HepG2 (cell line): ENCODE results near the gene VAC14. TPM values are rescaled to one million over a fixed set of nuclear protein-coding genes. Genes with fewer than 3 reads are reported as not detected.

Experiments
- ATAC-seq: fragments of 200-7000 bp; cut with Tn5 transposase; 3 replicates; pipeline ENCODE4 v1.9.1; 2020; ENCODE audit warnings: mild to moderate bottlenecking, moderate library complexity
- BruUV-seq: library from RNA; stranded (reverse); fragments of 400-500 nt; replicated peaks from 2 replicates; lab custom pipeline; 2021; lab: Mats Ljungman, UMichigan
- CTCF ChIA-PET: fragments of 300-600 bp; formaldehyde crosslinking; extraction: SDS; loops from one replicate; lab custom pipeline; 2021; ENCODE audit warnings: low total read pairs, inconsistent platforms, low intra/inter-chr PET ratio; lab: Yijun Ruan, JAX
- POLR2A ChIA-PET: fragments of 350-600 bp; sonication (Branson Sonifier 250); formaldehyde crosslinking; loops from one replicate; lab custom pipeline; 2020; ENCODE audit warnings: antibody characterized with exemption, inconsistent platforms; lab: Yijun Ruan, JAX
- DNase-seq: peaks from one replicate; pipeline ENCODE4 v3.0.0-alpha.2; 2015; ENCODE audit warnings: low spot score
- FAIRE-seq: peaks from 3 replicates; lab custom pipeline; 2011; peaks lifted over from hg19 to GRCh38; lab: Jason Lieb, UNC
- H2AFZ ChIP-seq: one replicate; pipeline ENCODE4 v1.6.1; 2011; ENCODE audit warnings: low read length, inconsistent platforms
- H3K27ac ChIP-seq: fragments of 300-600 bp; 3 replicates; pipeline ENCODE4 v1.8.0; 2011; ENCODE audit warnings: mixed run types, mild to moderate bottlenecking, mixed read lengths, low read length, inconsistent platforms; ENCODE audit not compliant: insufficient read depth; ENCODE audit errors: extremely low read length
- H3K27me3 ChIP-seq, 2 experiments: fragments of 200-600 bp in 1 of 2; 2 replicates in 1 of 2; 3 replicates in 1 of 2; pipeline versions ENCODE4 v1.6.0 to v1.8.0; 2011; ENCODE audit warnings: low read length in 2 of 2, mild to moderate bottlenecking in 2 of 2, moderate library complexity in 2 of 2, inconsistent platforms in 1 of 2; ENCODE audit not compliant: insufficient read depth in 2 of 2, control insufficient read depth in 1 of 2
- H3K36me3 ChIP-seq, 2 experiments: fragments of 200-600 bp in 1 of 2; replicated peaks in 1 of 2; 2 replicates in 1 of 2; 3 replicates in 1 of 2; pipeline versions ENCODE4 v1.5.1 to v1.8.0; 2011; ENCODE audit warnings: low read length in 2 of 2, inconsistent platforms in 1 of 2; ENCODE audit not compliant: insufficient read depth in 2 of 2, control insufficient read depth in 1 of 2
- H3K4me1 ChIP-seq: 2 replicates; pipeline ENCODE4 v1.5.1; 2012; ENCODE audit warnings: low read length, inconsistent platforms; ENCODE audit not compliant: insufficient read depth
- H3K4me2 ChIP-seq: 2 replicates; pipeline ENCODE4 v1.6.0; 2011; ENCODE audit warnings: low read depth, low read length, inconsistent platforms
- H3K4me3 ChIP-seq, 3 experiments: fragments of 200-600 bp in 1 of 3; sonication (generic), shearing (Covaris generic) in 1 of 3; replicated peaks in 1 of 3; 2 replicates each; pipeline ENCODE4 v1.5.1; 2011 to 2016; ENCODE audit warnings: low read length in 3 of 3, inconsistent platforms in 2 of 3, low read depth in 2 of 3, mild to moderate bottlenecking in 2 of 3, control low read depth in 1 of 3, mixed read lengths in 1 of 3; ENCODE audit not compliant: insufficient read depth in 1 of 3
- H3K79me2 ChIP-seq: one replicate; pipeline ENCODE4 v1.6.1; 2011; ENCODE audit warnings: low read length, inconsistent platforms; ENCODE audit not compliant: insufficient read depth
- H3K9ac ChIP-seq: 2 replicates; pipeline ENCODE4 v1.6.0; 2011; ENCODE audit warnings: mild to moderate bottlenecking, low read depth, low read length, inconsistent platforms; ENCODE audit not compliant: insufficient read depth
- H3K9me3 ChIP-seq: 2 replicates; pipeline ENCODE4 v1.5.1; 2012; ENCODE audit warnings: mild to moderate bottlenecking, low read length
- H4K20me1 ChIP-seq: 2 replicates; pipeline ENCODE4 v1.6.0; 2011; ENCODE audit warnings: inconsistent platforms, mild to moderate bottlenecking, low read length, moderate library complexity; ENCODE audit not compliant: insufficient read depth
- ATF1 ChIP-seq: IDR thresholded peaks from 2 replicates; pipeline ENCODE4 v1.6.1; 2016; ENCODE audit warnings: mild to moderate bottlenecking, control low read depth
- ELF1 ChIP-seq: sonication (generic); formaldehyde crosslinking; IDR thresholded peaks from 2 replicates; pipeline ENCODE4 v1.4.0; 2020; ENCODE audit warnings: missing genetic modification reagents
- HES4 ChIP-seq: sonication (generic); formaldehyde crosslinking; IDR thresholded peaks from 2 replicates; pipeline ENCODE4 v1.9.0; 2021; ENCODE audit warnings: mild to moderate bottlenecking, missing genetic modification reagents, borderline replicate concordance
- HMG20A ChIP-seq: IDR thresholded peaks from 2 replicates; pipeline ENCODE4 v1.6.1; 2016; ENCODE audit warnings: borderline replicate concordance
- MAZ ChIP-seq, 2 experiments: sonication (generic) in 1 of 2; formaldehyde crosslinking in 1 of 2; IDR thresholded peaks; 2 replicates each; pipeline versions ENCODE4 v1.5.0 to v1.6.1; 2012 to 2020; ENCODE audit warnings: low read depth in 2 of 2, mild to moderate bottlenecking in 2 of 2, borderline replicate concordance in 1 of 2, improper control_type of control experiment in 1 of 2, low read length in 1 of 2, missing genetic modification reagents in 1 of 2, moderate library complexity in 1 of 2
- PAF1 ChIP-seq: IDR thresholded peaks from 2 replicates; pipeline ENCODE4 v1.6.1; 2016; ENCODE audit warnings: missing genetic modification reagents, missing compliant biosample characterization
- RFX3 ChIP-seq: IDR thresholded peaks from 2 replicates; pipeline ENCODE4 v1.6.1; 2016; ENCODE audit warnings: missing biosample characterization, missing genetic modification reagents
- THAP9 ChIP-seq: sonication (generic); formaldehyde crosslinking; IDR thresholded peaks from 2 replicates; pipeline ENCODE4; 2020; ENCODE audit warnings: missing genetic modification reagents, mild to moderate bottlenecking, borderline replicate concordance
- ZC3H13 ChIP-seq: sonication (generic); formaldehyde crosslinking; IDR thresholded peaks from 2 replicates; pipeline ENCODE4 v1.8.1; 2023; ENCODE audit warnings: mild to moderate bottlenecking, missing genetic modification reagents, moderate library complexity
- ZKSCAN5 ChIP-seq: sonication (generic); formaldehyde crosslinking; IDR thresholded peaks from 2 replicates; pipeline ENCODE4 v1.5.1; 2020; ENCODE audit warnings: mild to moderate bottlenecking, missing genetic modification reagents
- ZNF20 ChIP-seq: sonication (generic); formaldehyde crosslinking; IDR thresholded peaks from 2 replicates; pipeline ENCODE4 v1.4.0; 2020; ENCODE audit warnings: mild to moderate bottlenecking, moderate library complexity, missing genetic modification reagents
- ZNF567 ChIP-seq: sonication (generic); formaldehyde crosslinking; IDR thresholded peaks from 2 replicates; pipeline ENCODE4 v1.8.1; 2023; ENCODE audit warnings: mild to moderate bottlenecking, missing genetic modification reagents, borderline replicate concordance
- ZNF816 ChIP-seq: sonication (generic); formaldehyde crosslinking; IDR thresholded peaks from 2 replicates; pipeline ENCODE4 v1.8.0; 2022; ENCODE audit warnings: missing genetic modification reagents, mild to moderate bottlenecking, borderline replicate concordance
- WGBS: methylation state at CpG from one replicate; pipeline ENCODE4 v1.1.6; 2017; ENCODE audit warnings: low lambda C conversion rate; 5-methylcytosine and 5-hydroxymethylcytosine counted together
- in situ Hi-C: cut with HindIII; loops from 2 replicates; pipeline ENCODE4 v1.10.0; 2017; ENCODE audit warnings: low pct_unique_long_range_greater_than_20kb; ENCODE audit not compliant: extremely low pct_ligation_motif_present
- intact Hi-C: fragments of 100-400 bp; cut with micrococcal nuclease; formaldehyde crosslinking; loops from one replicate; pipeline ENCODE4 v1.10.0; 2022; ENCODE audit not compliant: unreplicated experiment
- polyA plus RNA-seq, 8 experiments: library from polyadenylated mRNA; depleted of rRNA in 3 of 8; stranded (reverse) in 7 of 8; unstranded in 1 of 8; fragments of >200 nt; fragmentation: Illumina TruSeq in 4 of 8; extraction: Trizol in 4 of 8; gene quantifications; 2 replicates each; pipeline versions ENCODE4 v1.2.1 to v1.2.3, GENCODE V29; 2011 to 2016; ENCODE audit warnings: low read depth in 4 of 8, missing spikeins in 1 of 8, mixed read lengths in 1 of 8; ENCODE audit not compliant: insufficient read depth in 1 of 8
- total RNA-seq, 5 experiments: library from RNA; depleted of rRNA; stranded (reverse); fragments of >200 nt; fragmentation: Illumina TruSeq; extraction: Trizol; gene quantifications; 2 replicates each; pipeline ENCODE4 v1.2.3, GENCODE V29; 2016; ENCODE audit warnings: low read depth in 1 of 5
- TF ChIP-seq, protein P1 (sequence below): sonication (generic); formaldehyde crosslinking; conservative IDR thresholded peaks from 2 replicates; pipeline ENCODE4 v1.4.0; 2020; ENCODE audit warnings: missing genetic modification reagents
- TF ChIP-seq, protein P2 (sequence below): sonication (generic); formaldehyde crosslinking; IDR thresholded peaks from 2 replicates; pipeline ENCODE4 v1.4.0; 2020; ENCODE audit warnings: mild to moderate bottlenecking, missing genetic modification reagents
- TF ChIP-seq, protein P3 (sequence below): IDR thresholded peaks from 2 replicates; pipeline ENCODE4 v1.6.1; 2016; ENCODE audit warnings: missing genetic modification reagents, missing compliant biosample characterization
- TF ChIP-seq, protein P4 (sequence below): fragments of 450-650 bp; IDR thresholded peaks from 2 replicates; pipeline ENCODE4 v1.6.1; 2017

Gene VAC14
- total and polyA plus RNA-seq, 2 of the 13 experiments (the other 11 are each of a cell fraction or from before 2014, with no cell fraction given), result 23.5 to 24.6 TPM

GRCh38 chr16:70662991-70663523, 137.9 kb downstream of the VAC14 start:
- no peak overlapping the region for H3K4me3 ChIP-seq
- intact Hi-C loops (loop anchor here (1.0 kb wide), 1 partner anchor 47 kb away; no protein-coding TSS in a partner anchor), in situ Hi-C loops (no loop called here)
- ATAC-seq (no peak), FAIRE-seq (no peak), DNase-seq (no peak)
- no peak overlapping the region for H2AFZ ChIP-seq
- no peaks in the 10 kb centered on the region for H3K27me3 ChIP-seq
- peaks cover 10% of the 10 kb centered on the region; the same call in 1 of the 2 replicates for H3K4me1 ChIP-seq
- no peak overlapping the region for H3K9ac ChIP-seq
- BruUV-seq, result no TSS peak
- POLR2A ChIA-PET, result interaction anchor here (0.8 to 2.7 kb wide), 8 partner anchors 13 to 108 kb away, joined by 3 to 16 read pairs (median 6); no protein-coding TSS in a partner anchor
- WGBS, result 93% methylated on average over 13 of the region's 13 CpGs
- no peak overlapping the region for H3K4me2 ChIP-seq
- peaks cover 18% of the 10 kb centered on the region; the same call in 1 of the 2 replicates for H4K20me1 ChIP-seq
- H3K79me2 ChIP-seq, result no peaks in the 10 kb centered on the region
- H3K9me3 ChIP-seq, result no peaks in the 10 kb centered on the region
- H3K36me3 ChIP-seq, result peaks cover 29 to 51% of the 10 kb centered on the region in 2 experiments
- H3K27ac ChIP-seq, result no peak overlapping the region
- CTCF ChIA-PET, result no interaction called here
- no peak for TF ChIP-seq ZNF567 (CRISPR knock-in tag)
- TF ChIP-seq, protein P1, sequence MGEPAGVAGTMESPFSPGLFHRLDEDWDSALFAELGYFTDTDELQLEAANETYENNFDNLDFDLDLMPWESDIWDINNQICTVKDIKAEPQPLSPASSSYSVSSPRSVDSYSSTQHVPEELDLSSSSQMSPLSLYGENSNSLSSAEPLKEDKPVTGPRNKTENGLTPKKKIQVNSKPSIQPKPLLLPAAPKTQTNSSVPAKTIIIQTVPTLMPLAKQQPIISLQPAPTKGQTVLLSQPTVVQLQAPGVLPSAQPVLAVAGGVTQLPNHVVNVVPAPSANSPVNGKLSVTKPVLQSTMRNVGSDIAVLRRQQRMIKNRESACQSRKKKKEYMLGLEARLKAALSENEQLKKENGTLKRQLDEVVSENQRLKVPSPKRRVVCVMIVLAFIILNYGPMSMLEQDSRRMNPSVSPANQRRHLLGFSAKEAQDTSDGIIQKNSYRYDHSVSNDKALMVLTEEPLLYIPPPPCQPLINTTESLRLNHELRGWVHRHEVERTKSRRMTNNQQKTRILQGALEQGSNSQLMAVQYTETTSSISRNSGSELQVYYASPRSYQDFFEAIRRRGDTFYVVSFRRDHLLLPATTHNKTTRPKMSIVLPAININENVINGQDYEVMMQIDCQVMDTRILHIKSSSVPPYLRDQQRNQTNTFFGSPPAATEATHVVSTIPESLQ (CRISPR knock-in tag), result no peak
- no peak for TF ChIP-seq RFX3
- TF ChIP-seq, protein P2, sequence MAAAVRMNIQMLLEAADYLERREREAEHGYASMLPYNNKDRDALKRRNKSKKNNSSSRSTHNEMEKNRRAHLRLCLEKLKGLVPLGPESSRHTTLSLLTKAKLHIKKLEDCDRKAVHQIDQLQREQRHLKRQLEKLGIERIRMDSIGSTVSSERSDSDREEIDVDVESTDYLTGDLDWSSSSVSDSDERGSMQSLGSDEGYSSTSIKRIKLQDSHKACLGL (CRISPR knock-in tag), result no peak
- 0 out of 2 replicates have a peak, but pooled peaks have one; percentile 1 for TF ChIP-seq HES4 (CRISPR knock-in tag)
- TF ChIP-seq MAZ (IDR thresholded peaks at IDR 0.05; ENCODE audit: borderline replicate concordance, low read depth, low read length), result no peak
- TF ChIP-seq MAZ (CRISPR knock-in tag; IDR thresholded peaks at IDR 0.05; ENCODE audit: low read depth), result no peak
- TF ChIP-seq, protein P3, sequence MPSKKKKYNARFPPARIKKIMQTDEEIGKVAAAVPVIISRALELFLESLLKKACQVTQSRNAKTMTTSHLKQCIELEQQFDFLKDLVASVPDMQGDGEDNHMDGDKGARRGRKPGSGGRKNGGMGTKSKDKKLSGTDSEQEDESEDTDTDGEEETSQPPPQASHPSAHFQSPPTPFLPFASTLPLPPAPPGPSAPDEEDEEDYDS (CRISPR knock-in tag), result no peak
- TF ChIP-seq, protein P4, sequence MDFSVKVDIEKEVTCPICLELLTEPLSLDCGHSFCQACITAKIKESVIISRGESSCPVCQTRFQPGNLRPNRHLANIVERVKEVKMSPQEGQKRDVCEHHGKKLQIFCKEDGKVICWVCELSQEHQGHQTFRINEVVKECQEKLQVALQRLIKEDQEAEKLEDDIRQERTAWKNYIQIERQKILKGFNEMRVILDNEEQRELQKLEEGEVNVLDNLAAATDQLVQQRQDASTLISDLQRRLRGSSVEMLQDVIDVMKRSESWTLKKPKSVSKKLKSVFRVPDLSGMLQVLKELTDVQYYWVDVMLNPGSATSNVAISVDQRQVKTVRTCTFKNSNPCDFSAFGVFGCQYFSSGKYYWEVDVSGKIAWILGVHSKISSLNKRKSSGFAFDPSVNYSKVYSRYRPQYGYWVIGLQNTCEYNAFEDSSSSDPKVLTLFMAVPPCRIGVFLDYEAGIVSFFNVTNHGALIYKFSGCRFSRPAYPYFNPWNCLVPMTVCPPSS, result no peak
- TF ChIP-seq PAF1 (CRISPR knock-in tag), result peak; percentile 74; the same call in 1 of the 2 replicates
- TF ChIP-seq THAP9 (CRISPR knock-in tag), result no peak
- no peak for TF ChIP-seq ZNF20 (CRISPR knock-in tag)
- TF ChIP-seq ZC3H13 (CRISPR knock-in tag), result peak; percentile 82; the same call in 1 of the 2 replicates
- no peak for TF ChIP-seq HMG20A
- TF ChIP-seq ELF1 (CRISPR knock-in tag), result no peak
- no peak for TF ChIP-seq ZKSCAN5 (CRISPR knock-in tag)
- TF ChIP-seq ZNF816 (CRISPR knock-in tag), result no peak
- TF ChIP-seq ATF1 (CRISPR knock-in tag), result no peak
